ENCODE measurements around the gene DRG2. TPM values are rescaled to one million over a fixed set of nuclear protein-coding genes. Genes with fewer than 3 reads are reported as not detected.

Gene DRG2
- polyA plus RNA-seq, 2 of the 4 experiments (the other 2 are of a cell fraction) = 41.9 to 48.3 TPM

- POLR2A ChIA-PET = interaction anchor here (0.7 kb wide), 1 partner anchor 314 kb away, joined by 5 read pairs; no protein-coding TSS in a partner anchor
Measured at GRCh38 chr17:18144855-18145254, 57.1 kb downstream of the DRG2 start.

GRCh38 chr17:18145811-18146210, 58.1 kb downstream of the DRG2 start:
- Histone ChIP-seq H3K4me3 (no peak overlapping the region), H3K4me1 (no peaks in the 10 kb centered on the region), H3K9me3 (no peaks in the 10 kb centered on the region), H3K4me2 (no peak overlapping the region), H3K27ac (no peak overlapping the region)
- WGBS (ENCODE audit: missing lambda C conversion rate) = 85% methylated on average over 13 of the region's 13 CpGs
- DNase-seq (ENCODE audit: low read depth in 1 of 2, low spot score in 1 of 2) = no peak
- POLR2A ChIA-PET = interaction anchor here (1.2 kb wide), 1 partner anchor 37 kb away, joined by 3 read pairs; no protein-coding TSS in a partner anchor
- CTCF ChIA-PET = interaction anchor here (1.0 to 2.6 kb wide), 3 partner anchors 8 to 24 kb away, joined by 3 to 10 read pairs (median 3); no protein-coding TSS in a partner anchor
- no peak for FAIRE-seq
- TF ChIP-seq FOSB (CRISPR knock-in tag; IDR thresholded peaks at IDR 0.05) = no peak
- no peak for TF ChIP-seq KDM1A (IDR thresholded peaks at IDR 0.05; ENCODE audit: low read depth)
- TF ChIP-seq SREBF2 (IDR thresholded peaks at IDR 0.05) = no peak
- TF ChIP-seq CBX2 (IDR thresholded peaks at IDR 0.05; ENCODE audit: borderline replicate concordance, low read depth) = no peak
- TF ChIP-seq KDM5A (IDR thresholded peaks at IDR 0.05) = no peak
- no peak for ATAC-seq

More at GRCh38 chr17:18144855-18145254, 57.1 kb downstream of the DRG2 start:
- no peak for ATAC-seq
- no peak for DNase-seq (ENCODE audit: low read depth in 1 of 2, low spot score in 1 of 2)
- H3K9me3 ChIP-seq = no peaks in the 10 kb centered on the region
- CTCF ChIA-PET = interaction anchor here (1.0 to 2.2 kb wide), 3 partner anchors 17 to 38 kb away, joined by 3 to 8 read pairs (median 3); partner anchors contain the start of gene ALKBH5
- TF ChIP-seq HMGXB4 (CRISPR knock-in tag; IDR thresholded peaks at IDR 0.05; ENCODE audit: borderline replicate concordance) = no peak
- TF ChIP-seq POLR2A (IDR thresholded peaks at IDR 0.05; ENCODE audit: low read length) = no peak
- TF ChIP-seq EHF (CRISPR knock-in tag; IDR thresholded peaks at IDR 0.05) = no peak
- TF ChIP-seq E2F6 (IDR thresholded peaks at IDR 0.05; ENCODE audit: borderline replicate concordance, low read depth) = no peak
- no peak for TF ChIP-seq KDM5A (IDR thresholded peaks at IDR 0.05)
- TF ChIP-seq, protein P1, sequence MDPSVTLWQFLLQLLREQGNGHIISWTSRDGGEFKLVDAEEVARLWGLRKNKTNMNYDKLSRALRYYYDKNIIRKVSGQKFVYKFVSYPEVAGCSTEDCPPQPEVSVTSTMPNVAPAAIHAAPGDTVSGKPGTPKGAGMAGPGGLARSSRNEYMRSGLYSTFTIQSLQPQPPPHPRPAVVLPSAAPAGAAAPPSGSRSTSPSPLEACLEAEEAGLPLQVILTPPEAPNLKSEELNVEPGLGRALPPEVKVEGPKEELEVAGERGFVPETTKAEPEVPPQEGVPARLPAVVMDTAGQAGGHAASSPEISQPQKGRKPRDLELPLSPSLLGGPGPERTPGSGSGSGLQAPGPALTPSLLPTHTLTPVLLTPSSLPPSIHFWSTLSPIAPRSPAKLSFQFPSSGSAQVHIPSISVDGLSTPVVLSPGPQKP (IDR thresholded peaks at IDR 0.05; ENCODE audit: low read depth, low read length) = no peak
- no peak for TF ChIP-seq SMC3 (IDR thresholded peaks at IDR 0.05)
- no peak for TF ChIP-seq MAZ (IDR thresholded peaks at IDR 0.05; ENCODE audit: borderline replicate concordance, low read depth, low read length)
- TF ChIP-seq, protein P2, sequence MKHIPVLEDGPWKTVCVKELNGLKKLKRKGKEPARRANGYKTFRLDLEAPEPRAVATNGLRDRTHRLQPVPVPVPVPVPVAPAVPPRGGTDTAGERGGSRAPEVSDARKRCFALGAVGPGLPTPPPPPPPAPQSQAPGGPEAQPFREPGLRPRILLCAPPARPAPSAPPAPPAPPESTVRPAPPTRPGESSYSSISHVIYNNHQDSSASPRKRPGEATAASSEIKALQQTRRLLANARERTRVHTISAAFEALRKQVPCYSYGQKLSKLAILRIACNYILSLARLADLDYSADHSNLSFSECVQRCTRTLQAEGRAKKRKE (CRISPR knock-in tag; IDR thresholded peaks at IDR 0.05; ENCODE audit: low read depth) = no peak
- no peak for TF ChIP-seq RAD21 (conservative IDR thresholded peaks at IDR 0.05 in 1 of 2, IDR thresholded peaks at IDR 0.05 in 1 of 2)
- no peak for TF ChIP-seq POLR2AphosphoS2 (conservative IDR thresholded peaks at IDR 0.05; ENCODE audit: low read length)
- no peak for TF ChIP-seq RARB (CRISPR knock-in tag; IDR thresholded peaks at IDR 0.05)
- no peak for TF ChIP-seq NFE2L2 (conservative IDR thresholded peaks at IDR 0.05; ENCODE audit: low read length)
- TF ChIP-seq, protein P3, sequence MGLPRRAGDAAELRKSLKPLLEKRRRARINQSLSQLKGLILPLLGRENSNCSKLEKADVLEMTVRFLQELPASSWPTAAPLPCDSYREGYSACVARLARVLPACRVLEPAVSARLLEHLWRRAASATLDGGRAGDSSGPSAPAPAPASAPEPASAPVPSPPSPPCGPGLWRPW (IDR thresholded peaks at IDR 0.05) = no peak
- no peak for TF ChIP-seq PHF8 (IDR thresholded peaks at IDR 0.05; ENCODE audit: borderline replicate concordance, low read depth)
- no peak overlapping the region for H3K4me2 ChIP-seq
- 80% methylated on average over 1 of the region's 1 CpG for WGBS (ENCODE audit: missing lambda C conversion rate)
- H3K4me1 ChIP-seq = no peaks in the 10 kb centered on the region
- H3K4me3 ChIP-seq = no peak overlapping the region
- no peak overlapping the region for H3K27ac ChIP-seq
- no peak for FAIRE-seq
